Retinal pigment epithelial cell (primary cell): ENCODE data around the gene SWT1.

Source experiments
- DNase-seq: peaks from one replicate; pipeline ENCODE4 v3.0.0-alpha.2; 2010; ENCODE audit warnings: low read depth
- H3K4me3 ChIP-seq: 2 replicates; pipeline ENCODE4 v1.5.1; 2011; ENCODE audit warnings: mild to moderate bottlenecking, low read length, control low read depth, moderate library complexity
- CTCF ChIP-seq: conservative IDR thresholded peaks from 2 replicates; pipeline ENCODE4 v1.5.1; 2011; ENCODE audit warnings: low read depth, low read length, control low read depth, inconsistent platforms

SWT1 gene

GRCh38 chr1:185137896-185138545, 18.9 kb upstream of the SWT1 start:
- DNase-seq: no peak
- no peak for TF ChIP-seq CTCF

GRCh38 chr1:185139246-185139645, 17.7 kb upstream of the SWT1 start:
- no peak for DNase-seq
- TF ChIP-seq CTCF: no peak
- H3K4me3 ChIP-seq: no peak overlapping the region

More at GRCh38 chr1:185137896-185138545, 18.9 kb upstream of the SWT1 start:
- H3K4me3 ChIP-seq: no peak overlapping the region

GRCh38 chr1:185144233-185144632, 12.7 kb upstream of the SWT1 start:
- no peak for TF ChIP-seq CTCF
- no peak for DNase-seq
- no peak overlapping the region for H3K4me3 ChIP-seq

- no peak overlapping the region for H3K4me3 ChIP-seq
- no peak for DNase-seq
- no peak for TF ChIP-seq CTCF
Measured at GRCh38 chr1:185151215-185151614, 5.8 kb upstream of the SWT1 start.

GRCh38 chr1:185152187-185152767, 4.7 kb upstream of the SWT1 start:
- no peak for TF ChIP-seq CTCF
- DNase-seq: no peak
- no peak overlapping the region for H3K4me3 ChIP-seq

GRCh38 chr1:185154912-185155513, 2.0 kb upstream of the SWT1 start:
- no peak overlapping the region for H3K4me3 ChIP-seq
- TF ChIP-seq CTCF: no peak
- DNase-seq: no peak

GRCh38 chr1:185155600-185156287, 1.2 kb upstream of the SWT1 start:
- no peak for DNase-seq
- peak overlapping the region; percentile 93 for H3K4me3 ChIP-seq
- TF ChIP-seq CTCF: no peak
